Measurements from ENCODE around the gene VPS13D. TPM values are rescaled to one million over a fixed set of nuclear protein-coding genes. Genes with fewer than 3 reads are reported as not detected.
A peak's percentile ranks its signal among the peaks of the same experiment; 100 is the strongest.

VPS13D gene
- total and polyA plus RNA-seq, 4 donors = 10.2 to 68.3 (median 12.6) TPM

GRCh38 chr1:12407050-12407961 lies 177.5 kb downstream of the VPS13D start:
- peaks cover 6 to 34% (median 26%) of the 10 kb centered on the region in 4 donors for H3K4me1 ChIP-seq (ENCODE audit: control insufficient read depth in 4 of 4, insufficient read depth in 4 of 4, low read length in 3 of 4)
- peak; percentile 82 to 84 for TF ChIP-seq RAD21 (IDR thresholded peaks at IDR 0.05)
- TF ChIP-seq JUND (IDR thresholded peaks at IDR 0.05) = peak in 1 of 2 donors; percentile 21
- TF ChIP-seq HNF4G (IDR thresholded peaks at IDR 0.05) = no peak
- TF ChIP-seq MAX (IDR thresholded peaks at IDR 0.05) = peak; percentile 10
- TF ChIP-seq HNF4A (conservative IDR thresholded peaks at IDR 0.05) = peak in 1 of 2 donors; percentile 15
- TF ChIP-seq, protein P1, sequence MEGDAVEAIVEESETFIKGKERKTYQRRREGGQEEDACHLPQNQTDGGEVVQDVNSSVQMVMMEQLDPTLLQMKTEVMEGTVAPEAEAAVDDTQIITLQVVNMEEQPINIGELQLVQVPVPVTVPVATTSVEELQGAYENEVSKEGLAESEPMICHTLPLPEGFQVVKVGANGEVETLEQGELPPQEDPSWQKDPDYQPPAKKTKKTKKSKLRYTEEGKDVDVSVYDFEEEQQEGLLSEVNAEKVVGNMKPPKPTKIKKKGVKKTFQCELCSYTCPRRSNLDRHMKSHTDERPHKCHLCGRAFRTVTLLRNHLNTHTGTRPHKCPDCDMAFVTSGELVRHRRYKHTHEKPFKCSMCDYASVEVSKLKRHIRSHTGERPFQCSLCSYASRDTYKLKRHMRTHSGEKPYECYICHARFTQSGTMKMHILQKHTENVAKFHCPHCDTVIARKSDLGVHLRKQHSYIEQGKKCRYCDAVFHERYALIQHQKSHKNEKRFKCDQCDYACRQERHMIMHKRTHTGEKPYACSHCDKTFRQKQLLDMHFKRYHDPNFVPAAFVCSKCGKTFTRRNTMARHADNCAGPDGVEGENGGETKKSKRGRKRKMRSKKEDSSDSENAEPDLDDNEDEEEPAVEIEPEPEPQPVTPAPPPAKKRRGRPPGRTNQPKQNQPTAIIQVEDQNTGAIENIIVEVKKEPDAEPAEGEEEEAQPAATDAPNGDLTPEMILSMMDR (IDR thresholded peaks at IDR 0.05; ENCODE audit: low read depth, low read length, missing input control) = peak; percentile 45
- TF ChIP-seq, protein P2, sequence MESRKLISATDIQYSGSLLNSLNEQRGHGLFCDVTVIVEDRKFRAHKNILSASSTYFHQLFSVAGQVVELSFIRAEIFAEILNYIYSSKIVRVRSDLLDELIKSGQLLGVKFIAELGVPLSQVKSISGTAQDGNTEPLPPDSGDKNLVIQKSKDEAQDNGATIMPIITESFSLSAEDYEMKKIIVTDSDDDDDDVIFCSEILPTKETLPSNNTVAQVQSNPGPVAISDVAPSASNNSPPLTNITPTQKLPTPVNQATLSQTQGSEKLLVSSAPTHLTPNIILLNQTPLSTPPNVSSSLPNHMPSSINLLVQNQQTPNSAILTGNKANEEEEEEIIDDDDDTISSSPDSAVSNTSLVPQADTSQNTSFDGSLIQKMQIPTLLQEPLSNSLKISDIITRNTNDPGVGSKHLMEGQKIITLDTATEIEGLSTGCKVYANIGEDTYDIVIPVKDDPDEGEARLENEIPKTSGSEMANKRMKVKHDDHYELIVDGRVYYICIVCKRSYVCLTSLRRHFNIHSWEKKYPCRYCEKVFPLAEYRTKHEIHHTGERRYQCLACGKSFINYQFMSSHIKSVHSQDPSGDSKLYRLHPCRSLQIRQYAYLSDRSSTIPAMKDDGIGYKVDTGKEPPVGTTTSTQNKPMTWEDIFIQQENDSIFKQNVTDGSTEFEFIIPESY (IDR thresholded peaks at IDR 0.05) = no peak
- H3K9me3 ChIP-seq (ENCODE audit: control insufficient read depth in 4 of 4, low read length in 3 of 4) = no peaks in the 10 kb centered on the region
- peak overlapping the region; percentile 58 to 61 for H3K27ac ChIP-seq (ENCODE audit: low read depth in 1 of 2, low read length in 2 of 2)
- H3K9ac ChIP-seq (ENCODE audit: low read depth in 1 of 2, low read length in 2 of 2) = peak overlapping the region in 1 of 2 donors; percentile 6
- H3K27me3 ChIP-seq (ENCODE audit: control insufficient read depth in 4 of 4, insufficient read depth in 4 of 4, low read length in 3 of 4) = no peaks in the 10 kb centered on the region
- no peak for DNase-seq (ENCODE audit: low spot score)
- 48% methylated on average over 8 of the region's 8 CpGs for WGBS
- no peak overlapping the region for H3K4me3 ChIP-seq (ENCODE audit: low read depth in 1 of 3, low read length in 3 of 3)
- H3K36me3 ChIP-seq (ENCODE audit: control insufficient read depth in 4 of 4, insufficient read depth in 3 of 4, low read depth in 1 of 4, low read length in 3 of 4) = peaks cover 0 to 15% (median 12%) of the 10 kb centered on the region in 4 donors

DNA sequence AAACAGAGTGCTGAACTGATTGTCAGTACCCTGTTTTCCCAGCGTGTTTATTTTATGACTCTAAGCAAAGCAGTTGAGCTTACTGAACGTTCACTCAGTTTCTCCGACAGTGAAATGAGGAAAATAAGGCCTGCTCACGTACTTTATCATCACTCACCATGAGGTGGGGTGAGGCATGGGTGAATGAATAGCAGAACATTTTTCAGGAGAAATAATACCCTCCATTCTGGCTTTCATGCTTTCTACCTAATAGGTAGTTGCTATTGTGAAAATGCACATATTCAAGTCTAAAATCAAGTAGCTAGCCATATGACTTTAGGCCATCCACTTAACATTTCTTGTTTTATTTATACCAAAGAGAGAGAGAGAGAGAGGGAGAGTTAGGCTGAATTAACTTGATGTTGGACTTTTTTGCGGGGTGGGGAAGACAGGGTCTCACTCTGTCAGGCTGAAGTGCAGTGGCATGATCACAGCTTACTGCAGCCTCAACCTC lies 178.2 kb downstream of the VPS13D start:
- Histone ChIP-seq H3K27me3 (ENCODE audit: control insufficient read depth in 4 of 4, insufficient read depth in 4 of 4, low read length in 3 of 4) (no peaks in the 10 kb centered on the region), H3K27ac (ENCODE audit: low read depth in 1 of 2, low read length in 2 of 2) (peak overlapping the region in 1 of 2 donors; percentile 38), H3K36me3 (ENCODE audit: control insufficient read depth in 4 of 4, insufficient read depth in 3 of 4, low read depth in 1 of 4, low read length in 3 of 4) (peaks cover 0 to 11% (median 9%) of the 10 kb centered on the region in 4 donors), H3K9ac (ENCODE audit: low read depth in 1 of 2, low read length in 2 of 2) (no peak overlapping the region), H3K4me3 (ENCODE audit: low read depth in 1 of 3, low read length in 3 of 3) (no peak overlapping the region), H3K9me3 (ENCODE audit: control insufficient read depth in 4 of 4, low read length in 3 of 4) (no peaks in the 10 kb centered on the region), H3K4me1 (ENCODE audit: control insufficient read depth in 4 of 4, insufficient read depth in 4 of 4, low read length in 3 of 4) (peaks cover 6 to 34% (median 26%) of the 10 kb centered on the region in 4 donors)
- DNase-seq (ENCODE audit: low spot score) = no peak
- TF ChIP-seq RXRA (IDR thresholded peaks at IDR 0.05) (peak in 1 of 2 donors; percentile 5), JUND (IDR thresholded peaks at IDR 0.05) (no peak), SP1 (IDR thresholded peaks at IDR 0.05) (no peak)
- WGBS = 54% methylated on average over 5 of the region's 5 CpGs

DNA sequence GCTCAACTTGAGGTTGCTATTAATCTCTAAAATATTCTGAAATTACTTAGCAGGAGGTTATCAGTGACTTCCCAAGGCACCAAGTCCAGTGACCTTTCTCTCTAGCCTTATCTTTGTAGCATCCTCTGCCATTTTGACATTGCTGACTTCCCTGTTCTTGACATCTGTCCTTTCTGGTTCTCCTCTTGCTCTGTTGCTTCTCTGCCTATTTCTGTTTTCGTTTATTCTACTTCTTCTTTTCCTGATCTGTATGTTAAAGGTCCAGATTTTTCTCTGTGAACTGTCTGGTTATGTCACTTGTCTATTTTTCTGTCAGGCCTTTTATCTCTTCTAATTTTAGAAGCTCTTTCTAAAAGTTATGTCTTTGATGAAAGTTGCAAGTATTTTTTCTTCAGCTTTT lies 178.8 kb downstream of the VPS13D start:
- DNase-seq (ENCODE audit: low spot score) = no peak
- 64% methylated on average over 1 of the region's 1 CpG for WGBS
- no peak for TF ChIP-seq HNF4G (IDR thresholded peaks at IDR 0.05)
- TF ChIP-seq NR2F2 (IDR thresholded peaks at IDR 0.05) = peak; percentile 73
- TF ChIP-seq YY1 (IDR thresholded peaks at IDR 0.05) = peak; percentile 23
- H3K4me3 ChIP-seq (ENCODE audit: low read depth in 1 of 3, low read length in 3 of 3) = no peak overlapping the region
- H3K4me1 ChIP-seq (ENCODE audit: control insufficient read depth in 4 of 4, insufficient read depth in 4 of 4, low read length in 3 of 4) = peaks cover 6 to 34% (median 26%) of the 10 kb centered on the region in 4 donors
- no peaks in the 10 kb centered on the region for H3K9me3 ChIP-seq (ENCODE audit: control insufficient read depth in 4 of 4, low read length in 3 of 4)
- no peak overlapping the region for H3K27ac ChIP-seq (ENCODE audit: low read depth in 1 of 2, low read length in 2 of 2)
- H3K27me3 ChIP-seq (ENCODE audit: control insufficient read depth in 4 of 4, insufficient read depth in 4 of 4, low read length in 3 of 4) = no peaks in the 10 kb centered on the region
- H3K36me3 ChIP-seq (ENCODE audit: control insufficient read depth in 4 of 4, insufficient read depth in 3 of 4, low read depth in 1 of 4, low read length in 3 of 4) = peaks cover 0 to 8% (median 6%) of the 10 kb centered on the region in 4 donors
- no peak overlapping the region for H3K9ac ChIP-seq (ENCODE audit: low read depth in 1 of 2, low read length in 2 of 2)

Measured in liver (tissue), 9 donors.